Neural cell (in vitro differentiated cells): ENCODE measurements around the gene INPP5A.

Source experiments
- EP300 ChIP-seq: fragments of 450-650 bp; conservative IDR thresholded peaks from 2 replicates; pipeline ENCODE4 v1.6.1; 2014; ENCODE audit warnings: antibody characterized with exemption, mild to moderate bottlenecking, moderate library complexity; ENCODE audit not compliant: poor library complexity, severe bottlenecking
- EZH2 ChIP-seq: fragments of 200-600, 300-800 bp; shearing (Covaris generic), sonication (generic); IDR thresholded peaks from 2 replicates; pipeline ENCODE4 v1.6.1; 2014; ENCODE audit warnings: antibody characterized with exemption, low read length, borderline replicate concordance, mild to moderate bottlenecking; ENCODE audit not compliant: insufficient read depth, poor library complexity, severe bottlenecking
- POLR2AphosphoS5 ChIP-seq: IDR thresholded peaks from 2 replicates; pipeline ENCODE4 v1.6.1; 2012
- TF ChIP-seq, protein P1 (sequence below): fragments of 450-650 bp; IDR thresholded peaks from 2 replicates; pipeline ENCODE4 v1.5.1; 2014; ENCODE audit warnings: antibody characterized with exemption, mild to moderate bottlenecking, moderate library complexity; ENCODE audit not compliant: poor library complexity, severe bottlenecking
- TF ChIP-seq, protein P2 (sequence below): IDR thresholded peaks from 2 replicates; pipeline ENCODE4 v1.6.1; 2012; ENCODE audit warnings: borderline replicate concordance

DNA sequence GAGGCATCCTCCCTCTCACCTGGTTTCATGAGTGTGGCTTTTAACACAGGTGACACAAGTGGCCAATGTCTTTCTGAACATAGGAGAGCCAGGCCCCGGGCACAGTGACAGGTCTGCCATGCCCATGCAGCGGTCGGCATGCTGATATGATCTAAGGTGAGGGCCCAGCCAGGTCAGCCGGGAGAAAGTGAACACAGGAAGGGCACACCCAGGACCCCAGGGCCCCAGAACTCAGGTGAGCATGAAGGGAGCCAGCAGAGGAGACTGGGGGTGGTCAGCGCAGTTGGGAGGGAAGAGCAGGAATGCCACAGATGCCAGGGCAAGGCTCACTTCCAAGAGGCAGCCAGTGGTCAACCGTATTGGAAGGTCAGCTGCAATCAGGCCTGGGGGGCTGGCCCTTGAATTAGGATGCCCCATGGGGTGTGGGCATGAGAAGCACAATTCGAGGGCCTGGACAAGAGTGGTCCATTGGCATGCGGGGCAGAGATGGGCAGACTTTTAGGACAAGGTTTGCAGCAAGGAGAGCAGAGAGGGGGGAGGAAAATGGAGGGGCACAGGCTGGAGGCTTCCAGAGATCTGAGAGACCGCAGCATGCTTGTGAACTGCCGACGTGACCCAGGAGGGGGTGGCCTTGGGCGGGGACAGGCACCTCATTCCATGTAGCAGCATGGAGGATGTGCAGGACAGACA is 3.9 kb upstream of the INPP5A start:
- TF ChIP-seq, protein P1, sequence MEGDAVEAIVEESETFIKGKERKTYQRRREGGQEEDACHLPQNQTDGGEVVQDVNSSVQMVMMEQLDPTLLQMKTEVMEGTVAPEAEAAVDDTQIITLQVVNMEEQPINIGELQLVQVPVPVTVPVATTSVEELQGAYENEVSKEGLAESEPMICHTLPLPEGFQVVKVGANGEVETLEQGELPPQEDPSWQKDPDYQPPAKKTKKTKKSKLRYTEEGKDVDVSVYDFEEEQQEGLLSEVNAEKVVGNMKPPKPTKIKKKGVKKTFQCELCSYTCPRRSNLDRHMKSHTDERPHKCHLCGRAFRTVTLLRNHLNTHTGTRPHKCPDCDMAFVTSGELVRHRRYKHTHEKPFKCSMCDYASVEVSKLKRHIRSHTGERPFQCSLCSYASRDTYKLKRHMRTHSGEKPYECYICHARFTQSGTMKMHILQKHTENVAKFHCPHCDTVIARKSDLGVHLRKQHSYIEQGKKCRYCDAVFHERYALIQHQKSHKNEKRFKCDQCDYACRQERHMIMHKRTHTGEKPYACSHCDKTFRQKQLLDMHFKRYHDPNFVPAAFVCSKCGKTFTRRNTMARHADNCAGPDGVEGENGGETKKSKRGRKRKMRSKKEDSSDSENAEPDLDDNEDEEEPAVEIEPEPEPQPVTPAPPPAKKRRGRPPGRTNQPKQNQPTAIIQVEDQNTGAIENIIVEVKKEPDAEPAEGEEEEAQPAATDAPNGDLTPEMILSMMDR = no peak
- TF ChIP-seq, protein P2, sequence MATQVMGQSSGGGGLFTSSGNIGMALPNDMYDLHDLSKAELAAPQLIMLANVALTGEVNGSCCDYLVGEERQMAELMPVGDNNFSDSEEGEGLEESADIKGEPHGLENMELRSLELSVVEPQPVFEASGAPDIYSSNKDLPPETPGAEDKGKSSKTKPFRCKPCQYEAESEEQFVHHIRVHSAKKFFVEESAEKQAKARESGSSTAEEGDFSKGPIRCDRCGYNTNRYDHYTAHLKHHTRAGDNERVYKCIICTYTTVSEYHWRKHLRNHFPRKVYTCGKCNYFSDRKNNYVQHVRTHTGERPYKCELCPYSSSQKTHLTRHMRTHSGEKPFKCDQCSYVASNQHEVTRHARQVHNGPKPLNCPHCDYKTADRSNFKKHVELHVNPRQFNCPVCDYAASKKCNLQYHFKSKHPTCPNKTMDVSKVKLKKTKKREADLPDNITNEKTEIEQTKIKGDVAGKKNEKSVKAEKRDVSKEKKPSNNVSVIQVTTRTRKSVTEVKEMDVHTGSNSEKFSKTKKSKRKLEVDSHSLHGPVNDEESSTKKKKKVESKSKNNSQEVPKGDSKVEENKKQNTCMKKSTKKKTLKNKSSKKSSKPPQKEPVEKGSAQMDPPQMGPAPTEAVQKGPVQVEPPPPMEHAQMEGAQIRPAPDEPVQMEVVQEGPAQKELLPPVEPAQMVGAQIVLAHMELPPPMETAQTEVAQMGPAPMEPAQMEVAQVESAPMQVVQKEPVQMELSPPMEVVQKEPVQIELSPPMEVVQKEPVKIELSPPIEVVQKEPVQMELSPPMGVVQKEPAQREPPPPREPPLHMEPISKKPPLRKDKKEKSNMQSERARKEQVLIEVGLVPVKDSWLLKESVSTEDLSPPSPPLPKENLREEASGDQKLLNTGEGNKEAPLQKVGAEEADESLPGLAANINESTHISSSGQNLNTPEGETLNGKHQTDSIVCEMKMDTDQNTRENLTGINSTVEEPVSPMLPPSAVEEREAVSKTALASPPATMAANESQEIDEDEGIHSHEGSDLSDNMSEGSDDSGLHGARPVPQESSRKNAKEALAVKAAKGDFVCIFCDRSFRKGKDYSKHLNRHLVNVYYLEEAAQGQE = no peak
- TF ChIP-seq EZH2 (no peak), EP300 (no peak), POLR2AphosphoS5 (no peak)
